SIG-M5 treated with dmso at 0.1 percent for 504 hours (cell line): Measurements from ENCODE around the gene AXDND1.
A peak's percentile ranks its signal among the peaks of the same experiment; 100 is the strongest.
"Not testable (repeated sequence)": the region's sequence is repeated elsewhere in the genome, so short reads cannot be mapped to it uniquely, and the experiment has no call there.

ENCODE experiments used
- DNase-seq: peaks from one replicate; lab custom pipeline; 2025; ENCODE audit not compliant: unreplicated experiment; lab: John Stamatoyannopoulos, UW

The AXDND1 gene

GRCh38 chr1:179365342-179366092 is at the start of gene AXDND1:
Gene AXDND1 (plus strand): TSS chr1:179365971. CDS start chr1:179366510, 539 bp downstream.
- DNase-seq, result peak; percentile 98

DNA sequence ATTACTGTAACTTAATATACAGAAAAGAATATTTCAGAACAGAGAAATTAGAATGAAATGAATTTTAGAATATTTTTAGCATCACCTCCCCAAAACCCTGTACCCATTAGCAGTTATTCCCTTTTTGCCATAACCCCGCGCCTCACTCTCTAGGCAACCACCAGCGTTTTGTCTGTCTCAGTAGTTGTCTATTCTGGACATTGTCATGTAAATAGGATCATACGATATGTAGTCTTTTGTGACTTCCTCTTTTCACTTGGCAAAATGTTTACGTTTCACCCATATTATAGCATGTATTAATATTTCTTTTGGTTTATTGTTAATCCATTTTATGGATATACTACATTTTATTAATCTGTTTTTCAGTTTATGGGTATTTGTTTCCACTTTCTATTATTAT is 47.3 kb upstream of the AXDND1 start:
- no peak for DNase-seq

GRCh38 chr1:179321533-179322216 is 44.1 kb upstream of the AXDND1 start:
- no peak for DNase-seq

DNA sequence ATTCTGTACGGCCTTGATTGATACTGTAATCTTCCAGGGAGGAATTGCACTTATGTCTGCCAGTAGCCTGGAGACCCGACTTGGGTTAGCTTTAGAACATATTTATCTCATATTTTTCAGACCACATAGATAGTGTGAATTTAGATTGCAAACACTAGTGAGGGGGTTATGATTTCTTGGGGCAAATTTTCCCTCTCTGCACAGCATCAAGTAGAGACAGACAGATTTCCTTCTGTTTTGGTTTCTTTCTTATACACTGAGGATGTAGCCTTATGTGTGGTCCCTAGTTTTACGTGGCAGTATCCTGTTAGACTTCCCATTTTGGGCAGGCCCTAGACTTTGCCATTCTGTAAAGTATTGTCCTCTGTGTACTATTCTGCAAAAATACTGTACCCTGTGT is 43.2 kb upstream of the AXDND1 start:
- DNase-seq, result no peak

DNA sequence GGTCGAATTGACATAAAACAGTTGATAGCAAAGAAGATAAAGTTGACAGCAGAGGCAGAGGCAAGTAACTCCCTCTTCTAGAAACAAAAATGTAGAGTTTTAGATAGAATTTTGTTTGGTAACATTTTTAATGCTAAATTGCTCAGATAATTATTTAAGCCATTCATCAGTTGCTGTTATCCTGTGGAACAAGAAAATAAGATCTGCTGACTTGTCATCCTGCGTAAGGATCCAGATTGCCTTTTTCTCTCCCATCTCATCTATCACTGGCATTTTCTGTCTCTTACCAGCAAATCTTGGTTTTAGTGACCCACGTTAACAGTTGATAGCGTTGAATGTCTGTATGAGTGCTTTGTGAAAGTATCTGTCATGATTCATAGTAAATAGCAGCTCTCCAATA is 42.3 kb upstream of the AXDND1 start:
- DNase-seq, result no peak

DNA sequence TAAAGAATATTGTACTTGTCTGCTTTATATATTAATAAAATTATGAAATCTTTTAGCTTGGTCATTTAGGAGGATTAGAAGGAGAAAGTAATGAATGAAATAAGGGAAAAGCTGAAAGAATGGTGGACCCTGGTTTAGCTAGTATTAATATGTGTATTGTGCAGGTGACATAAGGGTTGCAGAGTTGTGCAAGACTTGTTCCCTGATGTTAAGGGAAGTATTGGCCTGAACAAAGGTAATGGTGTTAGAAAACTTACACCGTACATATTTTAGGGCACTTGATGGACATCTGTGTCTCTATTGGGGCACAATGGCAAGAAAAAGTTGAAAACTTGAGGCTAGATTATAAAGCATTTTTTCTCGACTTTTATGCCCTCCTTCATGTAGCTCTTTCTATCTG is 39.9 kb upstream of the AXDND1 start:
- DNase-seq, result no peak

GRCh38 chr1:179326746-179327145 is 39.0 kb upstream of the AXDND1 start:
- no peak for DNase-seq

DNA sequence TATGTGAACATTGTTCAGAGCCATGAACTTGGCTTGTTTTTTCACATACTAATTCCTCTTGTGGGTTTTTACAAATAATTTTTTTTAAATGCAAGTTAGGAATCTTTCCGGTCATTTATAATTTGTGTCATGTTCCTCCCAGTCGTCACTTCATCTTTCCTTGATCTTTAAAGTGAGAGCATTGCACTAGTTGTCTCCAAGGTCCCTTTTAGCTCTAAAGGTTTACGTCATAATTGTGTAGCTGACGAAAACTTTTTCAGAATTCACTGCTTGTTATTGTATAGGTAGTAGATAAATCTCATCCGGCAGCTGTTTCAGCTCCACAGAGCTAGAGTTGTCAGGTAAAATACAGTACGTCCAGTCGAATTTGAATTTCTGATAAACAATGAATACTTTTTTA is 38.6 kb upstream of the AXDND1 start:
- DNase-seq, result peak; percentile 34

DNA sequence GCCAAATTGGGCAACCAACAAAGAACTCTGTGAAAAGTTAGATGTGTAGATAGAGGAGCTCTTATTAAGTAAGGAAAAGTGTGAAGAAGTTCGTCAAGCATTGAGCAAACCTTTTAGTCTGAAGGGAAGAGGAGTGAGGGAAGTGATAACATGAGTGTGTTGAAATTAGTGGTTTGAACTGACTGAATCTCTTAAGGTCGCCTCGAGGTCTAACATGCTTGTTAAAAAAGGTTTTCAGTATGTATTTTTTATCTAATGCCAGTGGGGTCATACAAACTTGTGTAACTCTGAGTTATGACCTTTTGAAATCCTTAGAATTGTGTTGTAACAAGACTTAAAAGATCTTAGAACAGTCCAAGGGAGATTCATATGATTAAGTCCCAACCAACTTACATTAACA is 38.1 kb upstream of the AXDND1 start:
- peak; percentile 98 for DNase-seq

- no peak for DNase-seq
Observed at GRCh38 chr1:179329862-179330261, 35.9 kb upstream of the AXDND1 start.

DNA sequence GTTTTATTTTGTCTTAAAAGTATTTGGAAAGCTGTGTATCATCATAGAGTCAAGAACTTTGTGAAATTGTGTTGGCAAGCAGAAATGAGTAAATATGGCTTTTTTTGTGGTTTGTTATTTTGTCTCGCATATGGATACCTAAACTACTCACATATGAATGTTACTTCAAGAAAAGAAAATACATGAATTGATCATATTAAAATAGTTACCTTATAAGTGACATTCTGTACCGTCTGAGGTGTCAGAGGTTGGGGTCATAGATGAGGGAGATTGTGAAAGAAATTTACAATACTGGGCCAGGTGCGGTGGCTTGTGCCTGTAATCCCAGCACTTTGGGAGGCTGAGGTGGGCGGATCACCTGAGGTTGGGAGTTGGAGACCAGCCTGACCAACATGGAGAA is 31.3 kb upstream of the AXDND1 start:
- DNase-seq, result no peak

- DNase-seq, result no peak
Observed at GRCh38 chr1:179337288-179337687, 28.5 kb upstream of the AXDND1 start.

DNA sequence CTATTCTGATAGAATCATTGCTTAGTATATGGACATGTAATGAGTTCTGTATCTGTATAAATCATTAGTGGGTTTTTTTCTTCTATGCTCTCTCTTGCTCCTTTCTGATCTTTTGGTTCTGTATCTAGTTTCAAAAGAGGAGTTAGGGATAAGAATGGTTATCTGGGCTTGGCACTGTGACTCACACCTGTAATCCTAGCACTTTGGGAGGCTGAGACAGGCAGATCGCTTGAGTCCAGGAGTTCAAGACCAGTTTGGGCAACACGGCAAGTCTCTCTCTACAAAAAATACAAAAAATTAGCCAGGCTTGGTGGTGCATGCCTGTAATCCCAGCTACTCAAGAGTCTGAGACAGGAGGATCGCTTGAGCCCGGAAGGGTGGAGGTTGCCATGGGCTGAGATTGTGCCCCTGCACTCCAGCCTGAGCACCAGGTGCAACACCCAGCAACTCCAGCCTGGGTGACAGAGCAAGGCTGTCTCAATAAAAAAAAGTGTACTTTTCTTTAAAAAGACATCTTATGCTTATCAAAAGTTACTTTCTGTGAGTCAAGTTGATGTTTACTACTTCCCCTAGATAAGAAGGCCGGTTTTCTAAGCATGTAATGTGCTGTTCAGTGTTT is 27.7 kb upstream of the AXDND1 start:
- DNase-seq, result no peak

GRCh38 chr1:179340918-179341317 is 24.9 kb upstream of the AXDND1 start:
- DNase-seq, result peak; percentile 67

DNA sequence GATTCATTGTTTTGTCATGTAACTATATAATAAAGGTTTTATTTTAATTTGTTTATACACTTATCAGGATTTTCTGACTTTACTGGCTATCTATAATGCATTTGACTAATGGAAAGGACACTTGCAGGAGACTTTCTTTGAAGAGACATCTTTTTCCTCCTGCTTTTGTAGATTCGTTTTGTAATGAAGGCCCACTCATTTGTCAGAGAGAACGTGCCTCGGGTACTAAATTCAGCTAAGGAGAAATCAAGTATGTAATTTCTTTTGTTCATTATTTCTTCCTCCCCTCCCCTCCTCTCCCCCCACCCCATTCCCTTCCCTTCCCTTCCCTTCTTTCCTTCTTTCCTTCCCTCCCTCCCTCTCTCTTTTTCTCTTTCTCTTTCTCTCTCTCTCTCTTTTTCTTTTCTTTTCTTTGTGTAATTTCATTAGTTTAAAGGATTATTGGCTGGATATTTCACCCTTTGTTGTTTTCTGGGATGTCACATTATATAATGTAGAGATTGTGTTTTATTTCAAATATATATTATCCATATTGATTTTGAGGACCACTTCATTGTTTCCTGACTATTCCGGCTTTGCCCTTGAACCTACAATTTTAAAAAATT is 23.7 kb upstream of the AXDND1 start:
- no peak for DNase-seq

DNA sequence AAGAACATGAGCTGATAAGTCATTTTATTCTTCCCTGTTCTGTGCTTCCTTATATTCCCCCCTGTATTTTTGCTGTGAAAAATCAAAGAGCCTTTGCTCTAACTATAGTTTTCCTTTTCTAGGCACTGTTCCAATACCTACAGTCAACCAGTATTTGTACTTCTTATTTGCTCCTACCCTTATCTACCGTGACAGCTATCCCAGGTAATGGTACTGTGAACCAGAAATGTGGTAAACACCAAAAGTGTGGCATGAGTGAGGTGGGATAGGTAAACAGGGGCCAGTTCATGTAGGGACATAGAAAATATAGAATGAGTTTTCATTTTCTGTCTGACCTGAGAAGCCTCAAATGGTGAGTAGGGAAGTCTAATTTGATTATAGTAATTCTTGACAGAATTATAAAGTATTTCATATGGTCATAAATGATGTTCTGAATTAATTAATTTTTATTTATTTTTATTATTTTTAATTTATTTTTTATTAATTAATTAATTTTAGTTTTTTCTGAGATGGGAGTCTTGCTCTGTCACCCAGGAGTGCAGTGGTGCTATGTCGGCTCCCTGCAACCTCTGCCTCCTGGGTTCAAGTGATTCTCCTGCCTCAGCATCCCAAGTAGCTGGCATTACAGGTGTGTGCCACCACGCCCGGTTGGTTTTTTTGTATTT is 22.9 kb upstream of the AXDND1 start:
- DNase-seq, result no peak

GRCh38 chr1:179351281-179351680 is 14.5 kb upstream of the AXDND1 start:
- no peak for DNase-seq

DNA sequence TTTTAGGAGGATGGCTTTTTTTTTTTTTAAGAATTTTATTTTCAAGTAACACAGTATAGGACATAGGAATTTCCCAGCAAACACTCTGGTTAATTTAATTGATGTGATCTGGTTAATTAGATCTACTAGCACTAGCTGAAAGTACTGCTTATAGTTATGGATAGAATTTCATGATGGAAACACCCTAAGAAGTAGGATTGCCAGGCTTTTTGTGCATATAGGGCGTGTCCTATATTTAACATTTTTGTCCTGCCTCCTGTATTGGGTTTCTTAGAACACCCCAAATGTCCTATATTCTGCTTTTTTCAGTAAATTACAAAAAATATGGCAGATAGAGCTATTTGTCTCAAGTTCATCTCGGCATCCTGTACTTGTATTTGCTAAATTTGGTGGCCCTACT is 13.5 kb upstream of the AXDND1 start:
- no peak for DNase-seq

GRCh38 chr1:179353546-179353945 is 12.2 kb upstream of the AXDND1 start:
- no peak for DNase-seq

DNA sequence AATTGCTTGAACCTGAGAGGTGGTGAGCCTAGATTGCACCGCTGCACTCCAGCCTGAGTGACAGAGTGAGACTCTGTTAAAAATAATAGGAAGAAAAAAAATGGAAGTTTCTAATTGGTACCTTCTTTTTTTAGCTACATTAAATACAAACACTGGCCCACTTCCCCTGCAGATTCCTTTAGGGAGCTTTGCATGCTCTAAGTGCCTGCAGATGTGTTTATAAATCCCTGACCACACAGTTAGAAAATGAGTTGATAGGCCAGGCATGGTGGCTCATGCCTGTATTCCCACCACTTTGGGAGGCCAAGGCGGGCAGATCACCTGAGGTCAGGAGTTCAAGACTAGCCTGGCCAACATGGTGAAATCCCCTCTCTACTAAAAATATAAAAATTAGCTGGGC is 4.1 kb upstream of the AXDND1 start:
- DNase-seq, result not testable (repeated sequence)

DNA sequence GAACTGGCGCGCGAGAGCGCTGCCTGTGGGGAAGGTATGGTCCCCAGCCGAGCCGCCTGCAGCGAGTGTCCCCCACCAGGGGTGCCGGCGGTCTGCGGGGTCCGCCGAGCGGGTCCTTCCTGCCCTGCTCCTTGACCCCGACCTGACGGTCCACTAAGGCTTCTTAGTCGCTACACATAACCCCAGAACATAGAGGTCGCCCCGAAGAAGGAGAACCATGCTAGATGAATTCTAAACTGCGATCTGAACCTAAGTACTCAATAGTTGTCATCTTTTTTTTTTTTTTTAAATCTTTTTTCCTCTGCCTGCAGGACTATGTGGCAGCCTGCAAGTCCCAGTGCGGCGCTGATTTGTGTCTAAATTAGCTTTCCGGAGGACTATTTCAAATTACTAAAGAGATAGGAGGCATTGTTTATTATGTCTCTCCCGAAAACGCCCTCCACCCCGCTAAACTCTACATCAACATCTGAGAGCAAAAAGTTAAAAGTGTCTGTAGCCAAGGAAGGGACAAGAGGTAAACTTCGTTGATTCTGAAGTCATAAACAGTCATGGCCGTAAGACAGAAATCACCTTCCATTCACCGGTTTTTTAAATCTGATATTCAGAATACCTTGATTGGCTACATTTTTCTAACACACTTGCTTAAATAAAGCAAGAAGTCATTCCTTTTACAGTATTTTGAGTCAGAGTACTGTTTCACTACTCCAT is 476 bp downstream of the AXDND1 start:
- DNase-seq, result peak; percentile 40
